ENCODE measurements around the gene FBXL14. TPM values are rescaled to one million over a fixed set of nuclear protein-coding genes. Genes with fewer than 3 reads are reported as not detected.

The FBXL14 gene
- polyA plus RNA-seq, 1 donor from 2014 or later: 15.1 TPM

- Histone ChIP-seq H3K79me2 (replicated peaks; ENCODE audit: insufficient read depth, low read length) (peaks cover 63% of the 10 kb centered on the region), H3K4me2 (ENCODE audit: low read length) (no peak overlapping the region), H3K9ac (ENCODE audit: low read length) (no peak overlapping the region), H3K9me3 (ENCODE audit: low read length) (no peaks in the 10 kb centered on the region), H3F3A (ENCODE audit: insufficient read depth, low read length, poor library complexity, severe bottlenecking) (no peaks in the 10 kb centered on the region), H3K9me2 (ENCODE audit: insufficient read depth, low read length) (no peaks in the 10 kb centered on the region), H4K20me1 (ENCODE audit: insufficient read depth) (no peaks in the 10 kb centered on the region), H3K4me3 (ENCODE audit: low read length) (no peak overlapping the region), H3K27ac (ENCODE audit: low read length) (no peak overlapping the region), H2AFZ (ENCODE audit: low read depth, low read length) (no peak overlapping the region), H3K36me3 (ENCODE audit: insufficient read depth, low read length) (no peaks in the 10 kb centered on the region), H3K27me3 (ENCODE audit: insufficient read depth, low read depth, low read length) (no peaks in the 10 kb centered on the region)
- TF ChIP-seq EZH2 (IDR thresholded peaks at IDR 0.05; ENCODE audit: borderline replicate concordance, insufficient read depth, low read length, poor library complexity, severe bottlenecking) (no peak), SMC3 (conservative IDR thresholded peaks at IDR 0.05; ENCODE audit: poor library complexity) (no peak), CTCF (IDR thresholded peaks at IDR 0.05; ENCODE audit: poor library complexity, severe bottlenecking) (no peak), EP300 (conservative IDR thresholded peaks at IDR 0.05; ENCODE audit: poor library complexity, severe bottlenecking) (no peak), REST (IDR thresholded peaks at IDR 0.05; ENCODE audit: borderline replicate concordance) (no peak), MXI1 (conservative IDR thresholded peaks at IDR 0.05; ENCODE audit: poor library complexity, severe bottlenecking) (no peak), TAF1 (IDR thresholded peaks at IDR 0.05; ENCODE audit: low read depth) (no peak), RAD21 (conservative IDR thresholded peaks at IDR 0.05) (no peak), POLR2AphosphoS5 (IDR thresholded peaks at IDR 0.05) (no peak)
Observed at GRCh38 chr12:1572731-1573130, 21.6 kb downstream of the FBXL14 start.

GRCh38 chr12:1567852-1568251, 26.5 kb downstream of the FBXL14 start:
- Histone ChIP-seq H2AFZ (ENCODE audit: low read depth, low read length) (no peak overlapping the region), H3K36me3 (ENCODE audit: insufficient read depth, low read length) (no peaks in the 10 kb centered on the region), H3K27me3 (ENCODE audit: insufficient read depth, low read depth, low read length) (no peaks in the 10 kb centered on the region), H3K79me2 (replicated peaks; ENCODE audit: insufficient read depth, low read length) (peaks cover 70% of the 10 kb centered on the region), H4K20me1 (ENCODE audit: insufficient read depth) (no peaks in the 10 kb centered on the region), H3K4me2 (ENCODE audit: low read length) (no peak overlapping the region), H3K4me3 (ENCODE audit: low read length) (no peak overlapping the region), H3K9me3 (ENCODE audit: low read length) (no peaks in the 10 kb centered on the region), H3F3A (ENCODE audit: insufficient read depth, low read length, poor library complexity, severe bottlenecking) (no peaks in the 10 kb centered on the region), H3K27ac (ENCODE audit: low read length) (no peak overlapping the region), H3K9me2 (ENCODE audit: insufficient read depth, low read length) (no peaks in the 10 kb centered on the region), H3K9ac (ENCODE audit: low read length) (no peak overlapping the region)
- TF ChIP-seq EZH2 (IDR thresholded peaks at IDR 0.05; ENCODE audit: borderline replicate concordance, insufficient read depth, low read length, poor library complexity, severe bottlenecking) (no peak), TAF1 (IDR thresholded peaks at IDR 0.05; ENCODE audit: low read depth) (no peak), MXI1 (conservative IDR thresholded peaks at IDR 0.05; ENCODE audit: poor library complexity, severe bottlenecking) (no peak), POLR2AphosphoS5 (IDR thresholded peaks at IDR 0.05) (no peak), RAD21 (conservative IDR thresholded peaks at IDR 0.05) (no peak), EP300 (conservative IDR thresholded peaks at IDR 0.05; ENCODE audit: poor library complexity, severe bottlenecking) (no peak), SMC3 (conservative IDR thresholded peaks at IDR 0.05; ENCODE audit: poor library complexity) (no peak), REST (IDR thresholded peaks at IDR 0.05; ENCODE audit: borderline replicate concordance) (no peak), CTCF (IDR thresholded peaks at IDR 0.05; ENCODE audit: poor library complexity, severe bottlenecking) (no peak)
